Measurements from ENCODE around the gene MST1R. TPM values are rescaled to one million over a fixed set of nuclear protein-coding genes. Genes with fewer than 3 reads are reported as not detected.
A peak's percentile ranks its signal among the peaks of the same experiment; 100 is the strongest.

Gene MST1R
- total RNA-seq, 1 experiment from 2014 or later, result 39.0 TPM

- Histone ChIP-seq H3K79me2 (ENCODE audit: low read length) (peaks cover 73% of the 10 kb centered on the region), H3K4me3 (ENCODE audit: low read length) (no peak overlapping the region), H3K27me3 (ENCODE audit: low read length) (no peaks in the 10 kb centered on the region), H3K9ac (ENCODE audit: low read length) (no peak overlapping the region), H4K20me1 (ENCODE audit: low read length) (peaks cover 18% of the 10 kb centered on the region), H2AFZ (ENCODE audit: low read length) (no peak overlapping the region), H3F3A (ENCODE audit: low read length, unreplicated experiment) (no peaks in the 10 kb centered on the region), H3K9me2 (replicated peaks; ENCODE audit: low read length) (no peaks in the 10 kb centered on the region), H3K4me2 (ENCODE audit: low read length) (no peak overlapping the region), H3K9me3 (ENCODE audit: low read length) (no peaks in the 10 kb centered on the region), H3K36me3 (ENCODE audit: low read depth, low read length) (0 out of 2 replicates have a peak, but pooled peaks cover 3% of the 10 kb centered on the region), H3K4me1 (ENCODE audit: insufficient read depth, low read length) (peaks cover 4% of the 10 kb centered on the region), H3K27ac (ENCODE audit: low read length) (no peak overlapping the region)
- CTCF ChIA-PET, result no interaction called here
- ATAC-seq (no peak), DNase-seq (no peak)
- intact Hi-C loops (cut with micrococcal nuclease), result no loop called here
- BruUV-seq (replicated peaks), result no TSS peak
- TF ChIP-seq EZH2phosphoT487 (IDR thresholded peaks at IDR 0.05; ENCODE audit: borderline replicate concordance, low read length), result no peak
- no peak for TF ChIP-seq CTCF (conservative IDR thresholded peaks at IDR 0.05; ENCODE audit: low read depth, low read length)
- no peak for TF ChIP-seq EZH2 (IDR thresholded peaks at IDR 0.05; ENCODE audit: low read length, unreplicated experiment)
- POLR2A ChIA-PET (ENCODE audit: unreplicated experiment), result no interaction called here
Measured at GRCh38 chr3:49942651-49943050, 39.0 kb upstream of the MST1R start.

- H3K27ac ChIP-seq (ENCODE audit: low read length), result peak overlapping the region; percentile 82
- H3K79me2 ChIP-seq (ENCODE audit: low read length), result peaks cover 54% of the 10 kb centered on the region
- H3K9ac ChIP-seq (ENCODE audit: low read length), result peak overlapping the region; percentile 84
- H3K4me2 ChIP-seq (ENCODE audit: low read length), result peak overlapping the region; percentile 96
- no peaks in the 10 kb centered on the region for H3K9me3 ChIP-seq (ENCODE audit: low read length)
- peak overlapping the region; percentile 81 for H2AFZ ChIP-seq (ENCODE audit: low read length)
- no peaks in the 10 kb centered on the region for H3K27me3 ChIP-seq (ENCODE audit: low read length)
- TSS peak; percentile 71 for BruUV-seq (replicated peaks)
- ChIA-PET CTCF (interaction anchor here (0.7 kb wide), 1 partner anchor 292 kb away, joined by 20 read pairs; no protein-coding TSS in a partner anchor), POLR2A (ENCODE audit: unreplicated experiment) (interaction anchor here (1.0 to 1.6 kb wide), 3 partner anchors 10 to 34 kb away, joined by 3 to 9 read pairs (median 5); partner anchors contain the start of gene MON1A)
- ATAC-seq, result no peak
- no peak for DNase-seq
- 0 out of 2 replicates have a peak, but pooled peaks cover 3% of the 10 kb centered on the region for H3K36me3 ChIP-seq (ENCODE audit: low read depth, low read length)
- H3K4me3 ChIP-seq (ENCODE audit: low read length), result peak overlapping the region; percentile 91
- no peaks in the 10 kb centered on the region for H3K9me2 ChIP-seq (replicated peaks; ENCODE audit: low read length)
- TF ChIP-seq CTCF (conservative IDR thresholded peaks at IDR 0.05; ENCODE audit: low read depth, low read length), result no peak
- TF ChIP-seq EZH2 (IDR thresholded peaks at IDR 0.05; ENCODE audit: low read length, unreplicated experiment), result no peak
- TF ChIP-seq EZH2phosphoT487 (IDR thresholded peaks at IDR 0.05; ENCODE audit: borderline replicate concordance, low read length), result no peak
- intact Hi-C loops (cut with micrococcal nuclease), result loop anchor here (1.0 kb wide), 1 partner anchor 11 kb away; the partner anchor contains the start of gene MON1A
- H4K20me1 ChIP-seq (ENCODE audit: low read length), result peaks cover 18% of the 10 kb centered on the region
- H3K4me1 ChIP-seq (ENCODE audit: insufficient read depth, low read length), result peaks cover 4% of the 10 kb centered on the region
- no peaks in the 10 kb centered on the region for H3F3A ChIP-seq (ENCODE audit: low read length, unreplicated experiment)
Measured at GRCh38 chr3:49940667-49941249, 37.1 kb upstream of the MST1R start.

Measured in PC-3 (cell line).